HL-60 (cell line): ENCODE measurements around the gene HNRNPUL1.

Experiments
- POLR2AphosphoS5 ChIP-seq: IDR thresholded peaks from 2 replicates; pipeline ENCODE4 v1.6.1; 2012; ENCODE audit warnings: low read depth
- TF ChIP-seq, protein P1 (sequence below): IDR thresholded peaks from one replicate; pipeline ENCODE4 v1.5.1; 2011; ENCODE audit warnings: low read length, control low read depth, inconsistent platforms; ENCODE audit not compliant: insufficient read depth
- TF ChIP-seq, protein P2 (sequence below): IDR thresholded peaks from 2 replicates; pipeline ENCODE4 v1.6.1; 2012; ENCODE audit warnings: low read depth; ENCODE audit not compliant: insufficient replicate concordance

DNA sequence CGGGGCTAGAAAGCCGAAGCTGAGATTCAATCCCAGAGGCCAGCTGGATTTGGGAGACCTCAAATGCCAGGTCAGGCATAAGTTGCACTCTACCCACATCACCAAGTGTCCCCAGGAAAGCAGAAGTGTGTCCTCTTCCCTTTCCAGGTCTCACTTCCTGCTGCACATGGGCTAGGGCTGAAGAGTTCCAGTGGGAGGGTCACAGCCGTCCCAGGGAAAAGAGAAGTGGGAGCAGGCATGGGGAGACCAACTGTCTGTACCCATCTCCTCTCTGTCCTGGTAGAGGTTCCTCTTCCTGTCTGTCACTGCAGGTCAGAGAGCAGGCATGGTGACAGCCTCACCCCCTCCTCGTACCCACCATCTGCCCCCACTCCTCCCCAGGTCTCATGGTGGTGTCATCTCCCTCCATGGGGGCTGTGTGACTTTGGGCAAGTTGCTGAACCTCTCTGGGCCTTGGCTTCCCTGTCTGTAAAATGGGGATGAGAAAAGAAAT, 30.4 kb upstream of the HNRNPUL1 start:
- TF ChIP-seq, protein P1, sequence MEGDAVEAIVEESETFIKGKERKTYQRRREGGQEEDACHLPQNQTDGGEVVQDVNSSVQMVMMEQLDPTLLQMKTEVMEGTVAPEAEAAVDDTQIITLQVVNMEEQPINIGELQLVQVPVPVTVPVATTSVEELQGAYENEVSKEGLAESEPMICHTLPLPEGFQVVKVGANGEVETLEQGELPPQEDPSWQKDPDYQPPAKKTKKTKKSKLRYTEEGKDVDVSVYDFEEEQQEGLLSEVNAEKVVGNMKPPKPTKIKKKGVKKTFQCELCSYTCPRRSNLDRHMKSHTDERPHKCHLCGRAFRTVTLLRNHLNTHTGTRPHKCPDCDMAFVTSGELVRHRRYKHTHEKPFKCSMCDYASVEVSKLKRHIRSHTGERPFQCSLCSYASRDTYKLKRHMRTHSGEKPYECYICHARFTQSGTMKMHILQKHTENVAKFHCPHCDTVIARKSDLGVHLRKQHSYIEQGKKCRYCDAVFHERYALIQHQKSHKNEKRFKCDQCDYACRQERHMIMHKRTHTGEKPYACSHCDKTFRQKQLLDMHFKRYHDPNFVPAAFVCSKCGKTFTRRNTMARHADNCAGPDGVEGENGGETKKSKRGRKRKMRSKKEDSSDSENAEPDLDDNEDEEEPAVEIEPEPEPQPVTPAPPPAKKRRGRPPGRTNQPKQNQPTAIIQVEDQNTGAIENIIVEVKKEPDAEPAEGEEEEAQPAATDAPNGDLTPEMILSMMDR, result no peak
- TF ChIP-seq POLR2AphosphoS5, result peak; percentile 54; the same call in 1 of the 2 replicates
- TF ChIP-seq, protein P2, sequence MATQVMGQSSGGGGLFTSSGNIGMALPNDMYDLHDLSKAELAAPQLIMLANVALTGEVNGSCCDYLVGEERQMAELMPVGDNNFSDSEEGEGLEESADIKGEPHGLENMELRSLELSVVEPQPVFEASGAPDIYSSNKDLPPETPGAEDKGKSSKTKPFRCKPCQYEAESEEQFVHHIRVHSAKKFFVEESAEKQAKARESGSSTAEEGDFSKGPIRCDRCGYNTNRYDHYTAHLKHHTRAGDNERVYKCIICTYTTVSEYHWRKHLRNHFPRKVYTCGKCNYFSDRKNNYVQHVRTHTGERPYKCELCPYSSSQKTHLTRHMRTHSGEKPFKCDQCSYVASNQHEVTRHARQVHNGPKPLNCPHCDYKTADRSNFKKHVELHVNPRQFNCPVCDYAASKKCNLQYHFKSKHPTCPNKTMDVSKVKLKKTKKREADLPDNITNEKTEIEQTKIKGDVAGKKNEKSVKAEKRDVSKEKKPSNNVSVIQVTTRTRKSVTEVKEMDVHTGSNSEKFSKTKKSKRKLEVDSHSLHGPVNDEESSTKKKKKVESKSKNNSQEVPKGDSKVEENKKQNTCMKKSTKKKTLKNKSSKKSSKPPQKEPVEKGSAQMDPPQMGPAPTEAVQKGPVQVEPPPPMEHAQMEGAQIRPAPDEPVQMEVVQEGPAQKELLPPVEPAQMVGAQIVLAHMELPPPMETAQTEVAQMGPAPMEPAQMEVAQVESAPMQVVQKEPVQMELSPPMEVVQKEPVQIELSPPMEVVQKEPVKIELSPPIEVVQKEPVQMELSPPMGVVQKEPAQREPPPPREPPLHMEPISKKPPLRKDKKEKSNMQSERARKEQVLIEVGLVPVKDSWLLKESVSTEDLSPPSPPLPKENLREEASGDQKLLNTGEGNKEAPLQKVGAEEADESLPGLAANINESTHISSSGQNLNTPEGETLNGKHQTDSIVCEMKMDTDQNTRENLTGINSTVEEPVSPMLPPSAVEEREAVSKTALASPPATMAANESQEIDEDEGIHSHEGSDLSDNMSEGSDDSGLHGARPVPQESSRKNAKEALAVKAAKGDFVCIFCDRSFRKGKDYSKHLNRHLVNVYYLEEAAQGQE, result no peak
